SU-DHL-6 (cell line): ENCODE measurements around the gene SLC11A2.
"Not testable (repeated sequence)": the region's sequence is repeated elsewhere in the genome, so short reads cannot be mapped to it uniquely, and the experiment has no call there.

Source experiments
- H2AFZ ChIP-seq: fragments of 200-600 bp; sonication (generic); 2 replicates; pipeline ENCODE4 v1.6.1; 2014; ENCODE audit warnings: low read depth, mild to moderate bottlenecking, moderate library complexity, mixed read lengths, antibody characterized with exemption, low read length; ENCODE audit not compliant: severe bottlenecking
- H3F3A ChIP-seq: fragments of 200-600 bp; shearing (Covaris generic); 2 replicates; pipeline ENCODE4 v1.6.0; 2016; ENCODE audit warnings: antibody characterized with exemption, mild to moderate bottlenecking; ENCODE audit not compliant: insufficient read depth
- H3K27ac ChIP-seq: fragments of 200-600 bp; sonication (generic); 2 replicates; pipeline ENCODE4 v1.5.1; 2016; ENCODE audit warnings: low read depth, mild to moderate bottlenecking, low read length, moderate library complexity, mixed read lengths
- H3K27me3 ChIP-seq: fragments of 200-600 bp; sonication (generic), shearing (Covaris generic); 2 replicates; pipeline ENCODE4 v1.6.0; 2014; ENCODE audit warnings: mild to moderate bottlenecking, low read length
- H3K36me3 ChIP-seq: fragments of 200-600 bp; sonication (generic); 2 replicates; pipeline ENCODE4 v1.6.1; 2014; ENCODE audit warnings: mild to moderate bottlenecking, low read length, mixed read lengths
- H3K4me2 ChIP-seq: fragments of 300-600, 200-600 bp; shearing (Covaris generic), sonication (generic); 2 replicates; pipeline ENCODE4 v1.6.0; 2014; ENCODE audit warnings: low read length, low read depth, mild to moderate bottlenecking; ENCODE audit not compliant: poor library complexity, severe bottlenecking
- H3K4me3 ChIP-seq: fragments of 200-600 bp; sonication (generic); 2 replicates; pipeline ENCODE4 v1.5.1; 2014; ENCODE audit warnings: antibody characterized with exemption, low read length, mild to moderate bottlenecking, mixed read lengths; ENCODE audit not compliant: insufficient read depth, poor library complexity, severe bottlenecking
- H3K79me2 ChIP-seq: fragments of 200-600 bp; sonication (generic); 2 replicates; pipeline ENCODE4 v1.6.1; 2014; ENCODE audit warnings: mild to moderate bottlenecking, low read length, moderate library complexity; ENCODE audit not compliant: insufficient read depth
- H3K9ac ChIP-seq: fragments of 200-600 bp; sonication (generic); 2 replicates; pipeline ENCODE4 v1.7.0; 2014; ENCODE audit warnings: mild to moderate bottlenecking, low read length
- H3K9me2 ChIP-seq: fragments of 200-600 bp; sonication (generic); replicated peaks from 2 replicates; pipeline ENCODE4 v1.6.1; 2014; ENCODE audit warnings: low read length; ENCODE audit not compliant: insufficient read depth
- H3K9me3 ChIP-seq: fragments of 200-600 bp; sonication (generic); 2 replicates; pipeline ENCODE4 v1.6.1; 2014; ENCODE audit warnings: low read length, mixed read lengths; ENCODE audit not compliant: insufficient read depth
- H4K20me1 ChIP-seq: fragments of 200-600 bp; sonication (generic); 2 replicates; pipeline ENCODE4 v1.6.1; 2014; ENCODE audit warnings: low read depth, mild to moderate bottlenecking, antibody characterized with exemption, low read length, moderate library complexity, mixed read lengths
- CTCF ChIP-seq: fragments of 200-600 bp; sonication (generic); IDR thresholded peaks from one replicate; pipeline ENCODE4 v1.5.1; 2017; ENCODE audit warnings: antibody characterized with exemption, mild to moderate bottlenecking, low read length, moderate library complexity; ENCODE audit not compliant: insufficient read depth, poor library complexity, severe bottlenecking
- EZH2phosphoT487 ChIP-seq: fragments of 200-600 bp; sonication (generic), shearing (Covaris generic); conservative IDR thresholded peaks from 2 replicates; pipeline ENCODE4 v1.6.1; 2018; ENCODE audit warnings: mild to moderate bottlenecking, antibody characterized with exemption, low read length, moderate library complexity, mixed read lengths

Gene SLC11A2

GRCh38 chr12:50932787-50933280 is 93.3 kb downstream of the SLC11A2 start:
- Histone ChIP-seq H3K36me3 (peaks cover 11% of the 10 kb centered on the region; the same call in 1 of the 2 replicates), H3K27ac (no peak overlapping the region), H4K20me1 (no peaks in the 10 kb centered on the region), H3F3A (peaks cover 26% of the 10 kb centered on the region), H3K4me3 (no peak overlapping the region), H3K9me2 (no peaks in the 10 kb centered on the region), H3K27me3 (no peaks in the 10 kb centered on the region), H2AFZ (no peak overlapping the region), H3K79me2 (peaks cover 14% of the 10 kb centered on the region), H3K9ac (no peak overlapping the region), H3K9me3 (peaks cover 15% of the 10 kb centered on the region; the same call in 1 of the 2 replicates), H3K4me2 (no peak overlapping the region)
- TF ChIP-seq EZH2phosphoT487 (no peak), CTCF (no peak)

DNA sequence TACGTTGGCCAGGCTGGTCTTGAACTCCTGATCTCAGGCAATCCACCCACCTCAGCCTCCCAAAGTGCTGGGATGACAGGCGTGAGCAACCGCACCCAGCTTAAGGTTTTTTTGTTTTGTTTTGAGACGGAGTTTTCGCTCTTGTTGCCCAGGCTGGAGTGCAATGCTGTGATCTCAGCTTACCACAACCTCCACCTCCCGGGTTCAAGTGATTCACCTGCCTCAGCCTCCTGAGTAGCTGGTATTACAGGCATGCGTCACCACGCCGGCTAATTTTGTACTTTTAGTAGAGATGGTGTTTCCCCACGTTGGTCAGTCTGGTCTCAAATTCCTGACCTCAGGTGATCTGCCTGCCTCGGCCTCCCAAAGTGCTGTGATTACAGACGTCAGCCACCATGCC is 95.7 kb downstream of the SLC11A2 start:
- not testable (repeated sequence) for H3K9me2 ChIP-seq, H3K9me3 ChIP-seq, H4K20me1 ChIP-seq, H3K4me3 ChIP-seq, H3K27ac ChIP-seq, H3K4me2 ChIP-seq, H3K9ac ChIP-seq, H2AFZ ChIP-seq, H3K27me3 ChIP-seq
- Histone ChIP-seq H3K36me3 (peaks cover 11% of the 10 kb centered on the region; the same call in 1 of the 2 replicates), H3K79me2 (peaks cover 37% of the 10 kb centered on the region), H3F3A (peaks cover 46% of the 10 kb centered on the region)

- H3K27me3 ChIP-seq = no peaks in the 10 kb centered on the region
- H3K27ac ChIP-seq = peak overlapping the region; percentile 100
- H3K4me2 ChIP-seq = peak overlapping the region; percentile 99
- no peaks in the 10 kb centered on the region for H4K20me1 ChIP-seq
- H3K9ac ChIP-seq = no peak overlapping the region
- H3K9me2 ChIP-seq = no peaks in the 10 kb centered on the region
- H3K4me3 ChIP-seq = no peak overlapping the region
- no peak overlapping the region for H2AFZ ChIP-seq
- no peak for TF ChIP-seq CTCF
- no peak for TF ChIP-seq EZH2phosphoT487
- peaks cover 49% of the 10 kb centered on the region for H3F3A ChIP-seq
- H3K79me2 ChIP-seq = peaks cover 39% of the 10 kb centered on the region
- H3K9me3 ChIP-seq = no peaks in the 10 kb centered on the region
- H3K36me3 ChIP-seq = peaks cover 11% of the 10 kb centered on the region; the same call in 1 of the 2 replicates
Observed at GRCh38 chr12:50929831-50930230, 96.4 kb downstream of the SLC11A2 start.
